ENCODE measurements around the gene CTNNA3.

GRCh38 chr10:67269828-67270227, 426.2 kb downstream of the CTNNA3 start:
- TF ChIP-seq CTCF (IDR thresholded peaks at IDR 0.05 in 8 of 11, conservative IDR thresholded peaks at IDR 0.05 in 3 of 11): no peak
- no peak for TF ChIP-seq POLR2A (IDR thresholded peaks at IDR 0.05)

All from spleen (tissue), 7 donors.